Tibial nerve (tissue), 4 donors: ENCODE measurements around the gene ERFL.

Source experiments
- EP300 ChIP-seq, 2 donors: sonication (generic); formaldehyde crosslinking; IDR thresholded peaks; one replicate each; pipeline ENCODE4 v1.6.1; 2017; ENCODE audit warnings: antibody characterized with exemption in 2 of 2, mild to moderate bottlenecking in 1 of 2
- POLR2A ChIP-seq, 2 donors: fragments of 450-650 bp; IDR thresholded peaks; one replicate each; pipeline ENCODE4 v1.6.1; 2017; ENCODE audit warnings: antibody characterized with exemption in 2 of 2, mild to moderate bottlenecking in 2 of 2, moderate library complexity in 2 of 2
- TF ChIP-seq, protein P1 (sequence below), 5 experiments: fragments of 200-600 bp in 3 of 5; fragments of 450-650 bp in 2 of 5; sonication (generic) in 3 of 5; IDR thresholded peaks; one replicate each; pipeline ENCODE4 v1.5.1; 2016 to 2019; ENCODE audit warnings: antibody characterized with exemption in 5 of 5, mild to moderate bottlenecking in 3 of 5, moderate library complexity in 2 of 5

- TF ChIP-seq EP300 (IDR thresholded peaks at IDR 0.05) (no peak), POLR2A (IDR thresholded peaks at IDR 0.05) (no peak)
- TF ChIP-seq, protein P1, sequence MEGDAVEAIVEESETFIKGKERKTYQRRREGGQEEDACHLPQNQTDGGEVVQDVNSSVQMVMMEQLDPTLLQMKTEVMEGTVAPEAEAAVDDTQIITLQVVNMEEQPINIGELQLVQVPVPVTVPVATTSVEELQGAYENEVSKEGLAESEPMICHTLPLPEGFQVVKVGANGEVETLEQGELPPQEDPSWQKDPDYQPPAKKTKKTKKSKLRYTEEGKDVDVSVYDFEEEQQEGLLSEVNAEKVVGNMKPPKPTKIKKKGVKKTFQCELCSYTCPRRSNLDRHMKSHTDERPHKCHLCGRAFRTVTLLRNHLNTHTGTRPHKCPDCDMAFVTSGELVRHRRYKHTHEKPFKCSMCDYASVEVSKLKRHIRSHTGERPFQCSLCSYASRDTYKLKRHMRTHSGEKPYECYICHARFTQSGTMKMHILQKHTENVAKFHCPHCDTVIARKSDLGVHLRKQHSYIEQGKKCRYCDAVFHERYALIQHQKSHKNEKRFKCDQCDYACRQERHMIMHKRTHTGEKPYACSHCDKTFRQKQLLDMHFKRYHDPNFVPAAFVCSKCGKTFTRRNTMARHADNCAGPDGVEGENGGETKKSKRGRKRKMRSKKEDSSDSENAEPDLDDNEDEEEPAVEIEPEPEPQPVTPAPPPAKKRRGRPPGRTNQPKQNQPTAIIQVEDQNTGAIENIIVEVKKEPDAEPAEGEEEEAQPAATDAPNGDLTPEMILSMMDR (IDR thresholded peaks at IDR 0.05): no peak
Measured at GRCh38 chr19:41892173-41892902, 35.9 kb downstream of the ERFL start.
